Measurements from ENCODE around the gene MRPS7. TPM values are rescaled to one million over a fixed set of nuclear protein-coding genes. Genes with fewer than 3 reads are reported as not detected.
A peak's percentile ranks its signal among the peaks of the same experiment; 100 is the strongest.

Gene MRPS7
- total and polyA plus RNA-seq, 9 of the 15 experiments (the other 6 are each of a cell fraction or from before 2014, with no cell fraction given) = 107 to 244 (median 132) TPM

DNA sequence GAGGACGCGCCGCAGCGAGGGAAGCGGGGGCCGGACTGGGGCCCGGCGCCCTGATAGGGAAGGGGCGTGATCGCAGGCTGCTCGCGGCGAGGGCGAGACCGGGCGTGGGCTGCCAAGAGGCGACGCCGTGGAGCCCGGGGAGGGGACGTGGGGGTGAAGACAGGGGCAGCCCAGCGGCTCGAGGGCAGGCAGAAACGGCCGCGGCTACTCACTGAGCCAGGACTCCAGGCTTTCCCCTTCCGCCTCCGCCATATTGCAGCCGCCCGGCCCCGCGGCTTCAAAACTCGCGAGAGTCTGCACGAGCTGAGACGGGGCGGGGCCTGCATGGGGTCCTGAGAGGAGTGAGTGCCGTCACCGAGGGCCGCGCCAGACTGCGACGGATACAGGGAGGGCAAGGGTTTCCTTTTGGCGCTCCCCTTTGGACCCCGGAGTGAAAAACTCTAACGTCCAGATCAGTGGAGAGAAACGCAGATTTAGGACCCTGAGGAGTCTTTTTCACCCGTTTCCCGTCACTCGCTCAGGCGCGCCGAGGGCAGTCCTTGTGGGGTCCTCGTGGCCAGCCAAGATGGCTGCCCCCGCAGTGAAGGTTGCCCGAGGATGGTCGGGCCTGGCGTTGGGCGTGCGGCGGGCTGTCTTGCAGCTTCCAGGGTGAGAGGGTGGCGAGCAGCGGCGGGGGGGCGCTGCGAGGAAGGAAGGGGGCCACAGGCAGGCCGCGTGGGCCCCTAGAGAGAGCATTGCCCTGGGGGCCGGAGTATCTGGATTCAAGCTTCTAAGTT is at the start of gene MRPS7, which contains the start of gene GGA3 (continued):
- TF ChIP-seq, protein P1, sequence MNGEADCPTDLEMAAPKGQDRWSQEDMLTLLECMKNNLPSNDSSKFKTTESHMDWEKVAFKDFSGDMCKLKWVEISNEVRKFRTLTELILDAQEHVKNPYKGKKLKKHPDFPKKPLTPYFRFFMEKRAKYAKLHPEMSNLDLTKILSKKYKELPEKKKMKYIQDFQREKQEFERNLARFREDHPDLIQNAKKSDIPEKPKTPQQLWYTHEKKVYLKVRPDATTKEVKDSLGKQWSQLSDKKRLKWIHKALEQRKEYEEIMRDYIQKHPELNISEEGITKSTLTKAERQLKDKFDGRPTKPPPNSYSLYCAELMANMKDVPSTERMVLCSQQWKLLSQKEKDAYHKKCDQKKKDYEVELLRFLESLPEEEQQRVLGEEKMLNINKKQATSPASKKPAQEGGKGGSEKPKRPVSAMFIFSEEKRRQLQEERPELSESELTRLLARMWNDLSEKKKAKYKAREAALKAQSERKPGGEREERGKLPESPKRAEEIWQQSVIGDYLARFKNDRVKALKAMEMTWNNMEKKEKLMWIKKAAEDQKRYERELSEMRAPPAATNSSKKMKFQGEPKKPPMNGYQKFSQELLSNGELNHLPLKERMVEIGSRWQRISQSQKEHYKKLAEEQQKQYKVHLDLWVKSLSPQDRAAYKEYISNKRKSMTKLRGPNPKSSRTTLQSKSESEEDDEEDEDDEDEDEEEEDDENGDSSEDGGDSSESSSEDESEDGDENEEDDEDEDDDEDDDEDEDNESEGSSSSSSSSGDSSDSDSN (IDR thresholded peaks at IDR 0.05; ENCODE audit: borderline replicate concordance in 1 of 2, low read depth in 2 of 2, low read length in 2 of 2) = no peak
- TF ChIP-seq XRCC5 (IDR thresholded peaks at IDR 0.05; ENCODE audit: low read depth, low read length) = 0 out of 2 replicates have a peak, but pooled peaks have one; percentile 31
- TF ChIP-seq, protein P2, sequence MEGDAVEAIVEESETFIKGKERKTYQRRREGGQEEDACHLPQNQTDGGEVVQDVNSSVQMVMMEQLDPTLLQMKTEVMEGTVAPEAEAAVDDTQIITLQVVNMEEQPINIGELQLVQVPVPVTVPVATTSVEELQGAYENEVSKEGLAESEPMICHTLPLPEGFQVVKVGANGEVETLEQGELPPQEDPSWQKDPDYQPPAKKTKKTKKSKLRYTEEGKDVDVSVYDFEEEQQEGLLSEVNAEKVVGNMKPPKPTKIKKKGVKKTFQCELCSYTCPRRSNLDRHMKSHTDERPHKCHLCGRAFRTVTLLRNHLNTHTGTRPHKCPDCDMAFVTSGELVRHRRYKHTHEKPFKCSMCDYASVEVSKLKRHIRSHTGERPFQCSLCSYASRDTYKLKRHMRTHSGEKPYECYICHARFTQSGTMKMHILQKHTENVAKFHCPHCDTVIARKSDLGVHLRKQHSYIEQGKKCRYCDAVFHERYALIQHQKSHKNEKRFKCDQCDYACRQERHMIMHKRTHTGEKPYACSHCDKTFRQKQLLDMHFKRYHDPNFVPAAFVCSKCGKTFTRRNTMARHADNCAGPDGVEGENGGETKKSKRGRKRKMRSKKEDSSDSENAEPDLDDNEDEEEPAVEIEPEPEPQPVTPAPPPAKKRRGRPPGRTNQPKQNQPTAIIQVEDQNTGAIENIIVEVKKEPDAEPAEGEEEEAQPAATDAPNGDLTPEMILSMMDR (IDR thresholded peaks at IDR 0.05 in 2 of 3, conservative IDR thresholded peaks at IDR 0.05 in 1 of 3; ENCODE audit: insufficient read depth in 2 of 3, low read depth in 1 of 3, low read length in 3 of 3) = peak in 1 of 3 experiments; percentile 14; a peak in 2 of 6 replicates
- peak; percentile 71 for TF ChIP-seq KLF13 (tag; IDR thresholded peaks at IDR 0.05; ENCODE audit: borderline replicate concordance, low read depth)
- TF ChIP-seq ADNP (tag; IDR thresholded peaks at IDR 0.05) = no peak
- TF ChIP-seq HMGN3 (IDR thresholded peaks at IDR 0.05; ENCODE audit: borderline replicate concordance, extremely low read depth, insufficient read length, low read depth, low read length) = peak; percentile 34
- no peak for TF ChIP-seq ZKSCAN3 (CRISPR knock-in tag; IDR thresholded peaks at IDR 0.05)
- TF ChIP-seq OTX1 (CRISPR knock-in tag; IDR thresholded peaks at IDR 0.05) = no peak
- no peak for TF ChIP-seq MAFG (tag; conservative IDR thresholded peaks at IDR 0.05)
- no peak for TF ChIP-seq SIRT6 (IDR thresholded peaks at IDR 0.05; ENCODE audit: low read depth, low read length)
- TF ChIP-seq ZNF766 (CRISPR knock-in tag; conservative IDR thresholded peaks at IDR 0.05) = no peak; the same call in 1 of the 2 replicates
- no peak; the same call in 1 of the 2 replicates for TF ChIP-seq RAD51 (IDR thresholded peaks at IDR 0.05; ENCODE audit: borderline replicate concordance, low read depth)
- TF ChIP-seq HIVEP1 (CRISPR knock-in tag; IDR thresholded peaks at IDR 0.05) = no peak
- TF ChIP-seq COPS2 (conservative IDR thresholded peaks at IDR 0.05) = no peak
- TF ChIP-seq TARDBP (IDR thresholded peaks at IDR 0.05) = peak; percentile 20; the same call in 1 of the 2 replicates
- TF ChIP-seq RBM15 (IDR thresholded peaks at IDR 0.05; ENCODE audit: insufficient read depth, low read length) = no peak
- TF ChIP-seq, protein P3, sequence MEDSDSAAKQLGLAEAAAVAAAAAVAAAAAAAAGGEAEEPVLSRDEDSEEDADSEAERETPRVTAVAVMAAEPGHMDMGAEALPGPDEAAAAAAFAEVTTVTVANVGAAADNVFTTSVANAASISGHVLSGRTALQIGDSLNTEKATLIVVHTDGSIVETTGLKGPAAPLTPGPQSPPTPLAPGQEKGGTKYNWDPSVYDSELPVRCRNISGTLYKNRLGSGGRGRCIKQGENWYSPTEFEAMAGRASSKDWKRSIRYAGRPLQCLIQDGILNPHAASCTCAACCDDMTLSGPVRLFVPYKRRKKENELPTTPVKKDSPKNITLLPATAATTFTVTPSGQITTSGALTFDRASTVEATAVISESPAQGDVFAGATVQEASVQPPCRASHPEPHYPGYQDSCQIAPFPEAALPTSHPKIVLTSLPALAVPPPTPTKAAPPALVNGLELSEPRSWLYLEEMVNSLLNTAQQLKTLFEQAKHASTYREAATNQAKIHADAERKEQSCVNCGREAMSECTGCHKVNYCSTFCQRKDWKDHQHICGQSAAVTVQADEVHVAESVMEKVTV (CRISPR knock-in tag; IDR thresholded peaks at IDR 0.05) = 0 out of 2 replicates have a peak, but pooled peaks have one; percentile 19
- TF ChIP-seq POLR2AphosphoS5 (IDR thresholded peaks at IDR 0.05; ENCODE audit: control insufficient read depth, insufficient read depth, low read depth, low read length) = peak; percentile 87
- no peak for TF ChIP-seq XRCC4 (IDR thresholded peaks at IDR 0.05; ENCODE audit: extremely low read depth, insufficient read depth, insufficient read length)
- TF ChIP-seq, protein P4, sequence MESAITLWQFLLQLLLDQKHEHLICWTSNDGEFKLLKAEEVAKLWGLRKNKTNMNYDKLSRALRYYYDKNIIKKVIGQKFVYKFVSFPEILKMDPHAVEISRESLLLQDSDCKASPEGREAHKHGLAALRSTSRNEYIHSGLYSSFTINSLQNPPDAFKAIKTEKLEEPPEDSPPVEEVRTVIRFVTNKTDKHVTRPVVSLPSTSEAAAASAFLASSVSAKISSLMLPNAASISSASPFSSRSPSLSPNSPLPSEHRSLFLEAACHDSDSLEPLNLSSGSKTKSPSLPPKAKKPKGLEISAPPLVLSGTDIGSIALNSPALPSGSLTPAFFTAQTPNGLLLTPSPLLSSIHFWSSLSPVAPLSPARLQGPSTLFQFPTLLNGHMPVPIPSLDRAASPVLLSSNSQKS (CRISPR knock-in tag; IDR thresholded peaks at IDR 0.05) = no peak
- TF ChIP-seq RNF2 (IDR thresholded peaks at IDR 0.05) = no peak

Measured in K562 (cell line).